ENCODE data around the gene METTL16. TPM values are rescaled to one million over a fixed set of nuclear protein-coding genes. Genes with fewer than 3 reads are reported as not detected.
"Not testable (repeated sequence)": the region's sequence is repeated elsewhere in the genome, so short reads cannot be mapped to it uniquely, and the experiment has no call there.

The METTL16 gene
- total and polyA plus RNA-seq, 2 experiments from 2014 or later = 19.3 to 23.9 TPM

- Histone ChIP-seq H3K9me3 (ENCODE audit: low read depth) (no peaks in the 10 kb centered on the region), H3K36me3 (no peaks in the 10 kb centered on the region), H3K4me1 (ENCODE audit: low read depth) (no peaks in the 10 kb centered on the region), H3K27ac (no peak overlapping the region), H3K27me3 (no peaks in the 10 kb centered on the region), H3K4me3 (no peak overlapping the region)
- no peak for DNase-seq (ENCODE audit: low read depth in 1 of 2, low spot score in 1 of 2)
- no peak for TF ChIP-seq CTCF (IDR thresholded peaks at IDR 0.05; ENCODE audit: low read depth, low read length)
Observed at GRCh38 chr17:2445638-2446037, 66.0 kb downstream of the METTL16 start.

GRCh38 chr17:2444382-2444781 lies 67.3 kb downstream of the METTL16 start:
- no peak overlapping the region for H3K27ac ChIP-seq
- H3K36me3 ChIP-seq = no peaks in the 10 kb centered on the region
- DNase-seq (ENCODE audit: low read depth in 1 of 2, low spot score in 1 of 2) = no peak
- no peaks in the 10 kb centered on the region for H3K27me3 ChIP-seq
- H3K4me3 ChIP-seq = no peak overlapping the region
- H3K4me1 ChIP-seq (ENCODE audit: low read depth) = no peaks in the 10 kb centered on the region
- TF ChIP-seq CTCF (IDR thresholded peaks at IDR 0.05; ENCODE audit: low read depth, low read length) = no peak
- no peaks in the 10 kb centered on the region for H3K9me3 ChIP-seq (ENCODE audit: low read depth)

GRCh38 chr17:2442166-2442565 lies 69.5 kb downstream of the METTL16 start:
- Histone ChIP-seq H3K9me3 (ENCODE audit: low read depth) (no peaks in the 10 kb centered on the region), H3K4me3 (no peak overlapping the region), H3K4me1 (ENCODE audit: low read depth) (no peaks in the 10 kb centered on the region), H3K27me3 (no peaks in the 10 kb centered on the region), H3K27ac (no peak overlapping the region), H3K36me3 (peaks cover 6% of the 10 kb centered on the region)
- no peak for TF ChIP-seq CTCF (IDR thresholded peaks at IDR 0.05; ENCODE audit: low read depth, low read length)
- DNase-seq (ENCODE audit: low read depth in 1 of 2, low spot score in 1 of 2) = no peak

- peaks cover 2% of the 10 kb centered on the region for H3K4me1 ChIP-seq (ENCODE audit: low read depth)
- peaks cover 8% of the 10 kb centered on the region for H3K36me3 ChIP-seq
- no peak for DNase-seq (ENCODE audit: low read depth in 1 of 2, low spot score in 1 of 2)
- no peak overlapping the region for H3K27ac ChIP-seq
- H3K27me3 ChIP-seq = no peaks in the 10 kb centered on the region
- no peak for TF ChIP-seq CTCF (IDR thresholded peaks at IDR 0.05; ENCODE audit: low read depth, low read length)
- H3K9me3 ChIP-seq (ENCODE audit: low read depth) = no peaks in the 10 kb centered on the region
- no peak overlapping the region for H3K4me3 ChIP-seq
Observed at GRCh38 chr17:2440930-2441329, 70.8 kb downstream of the METTL16 start.

- not testable (repeated sequence) for H3K36me3 ChIP-seq; H3K4me3 ChIP-seq; H3K9me3 ChIP-seq (ENCODE audit: low read depth); H3K27ac ChIP-seq; H3K27me3 ChIP-seq
- peaks cover 11% of the 10 kb centered on the region for H3K4me1 ChIP-seq (ENCODE audit: low read depth)
- DNase-seq (ENCODE audit: low read depth in 1 of 2, low spot score in 1 of 2) = peak in 1 of 2 donors; percentile 74
Observed at GRCh38 chr17:2439997-2440396, 71.7 kb downstream of the METTL16 start.

- H3K4me1 ChIP-seq (ENCODE audit: low read depth) = peaks cover 11% of the 10 kb centered on the region
- no peak overlapping the region for H3K27ac ChIP-seq
- no peaks in the 10 kb centered on the region for H3K27me3 ChIP-seq
- peaks cover 8% of the 10 kb centered on the region for H3K36me3 ChIP-seq
- no peak overlapping the region for H3K4me3 ChIP-seq
- peak in 1 of 2 donors; percentile 67 for DNase-seq (ENCODE audit: low read depth in 1 of 2, low spot score in 1 of 2)
- no peak for TF ChIP-seq CTCF (IDR thresholded peaks at IDR 0.05; ENCODE audit: low read depth, low read length)
- no peaks in the 10 kb centered on the region for H3K9me3 ChIP-seq (ENCODE audit: low read depth)
Observed at GRCh38 chr17:2438823-2439222, 72.9 kb downstream of the METTL16 start.
